Raji (cell line): ENCODE data around the gene VAPA.

ENCODE experiments used
- POLR2A ChIP-seq: IDR thresholded peaks from 2 replicates; pipeline ENCODE4 v1.6.1; 2011; ENCODE audit warnings: low read depth, low read length, control low read depth; ENCODE audit not compliant: insufficient read depth

Gene VAPA

GRCh38 chr18:10008006-10008647 lies 94.3 kb downstream of the VAPA start:
- TF ChIP-seq POLR2A: no peak
